ENCODE data around the gene SNRPB.

The SNRPB gene

GRCh38 chr20:2465100-2465499, 5.5 kb downstream of the SNRPB start:
- no peaks in the 10 kb centered on the region for H3K27me3 ChIP-seq (ENCODE audit: insufficient read depth, low read length, poor library complexity)
- no peak overlapping the region for H3K4me2 ChIP-seq (ENCODE audit: insufficient read depth, low read length)
- peaks cover 34% of the 10 kb centered on the region for H3K4me1 ChIP-seq (ENCODE audit: insufficient read depth, low read length)
- TF ChIP-seq CTCF (IDR thresholded peaks at IDR 0.05; ENCODE audit: borderline replicate concordance, extremely low read depth, low read length, poor library complexity, severe bottlenecking) (no peak), EZH2 (IDR thresholded peaks at IDR 0.05; ENCODE audit: borderline replicate concordance, low read depth, low read length, severe bottlenecking) (no peak)
- H3K27ac ChIP-seq (ENCODE audit: low read length) = no peak overlapping the region
- H4K20me1 ChIP-seq (ENCODE audit: insufficient read depth, low read length) = peaks cover 90% of the 10 kb centered on the region
- DNase-seq = no peak
- no peak overlapping the region for H3K9ac ChIP-seq (ENCODE audit: low read depth, low read length)
- no peak overlapping the region for H2AFZ ChIP-seq (ENCODE audit: low read depth, low read length)
- peaks cover 100% of the 10 kb centered on the region for H3K36me3 ChIP-seq (ENCODE audit: insufficient read depth, low read length)
- H3K9me3 ChIP-seq (ENCODE audit: insufficient read depth, low read length, severe bottlenecking) = no peaks in the 10 kb centered on the region
- no peak for ATAC-seq (ENCODE audit: insufficient read depth, low read depth)
- H3K4me3 ChIP-seq (ENCODE audit: low read depth in 1 of 2, low read length in 2 of 2) = no peak overlapping the region
- peaks cover 65% of the 10 kb centered on the region for H3K79me2 ChIP-seq (ENCODE audit: insufficient read depth, low read length)

- H3K79me2 ChIP-seq (ENCODE audit: insufficient read depth, low read length) = peaks cover 52% of the 10 kb centered on the region
- H3K36me3 ChIP-seq (ENCODE audit: insufficient read depth, low read length) = peaks cover 99% of the 10 kb centered on the region
These were observed 6.8 kb downstream of the SNRPB start for GRCh38 chr20:2463616-2464365.

DNA sequence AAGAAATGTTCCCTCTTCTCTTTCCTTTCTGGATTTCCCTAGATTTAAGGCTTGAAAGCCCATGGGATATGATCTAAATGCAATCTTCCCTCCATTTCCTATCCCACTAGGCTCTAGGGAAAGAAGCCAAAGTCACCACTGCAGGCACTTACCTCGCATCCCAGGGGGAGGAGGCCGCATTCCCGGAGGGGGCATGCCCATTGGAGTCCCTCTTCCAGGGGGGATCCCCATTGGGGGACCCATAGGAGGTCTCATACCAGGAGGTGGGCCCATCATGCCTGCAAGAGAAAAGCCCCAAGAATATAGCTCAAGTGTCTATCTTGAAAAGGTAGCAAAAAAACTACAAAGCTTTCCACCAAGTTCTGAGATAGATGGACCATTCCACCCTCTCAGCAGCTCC, 8.1 kb downstream of the SNRPB start:
- no peaks in the 10 kb centered on the region for H3K27me3 ChIP-seq (ENCODE audit: insufficient read depth, low read length, poor library complexity)
- H3K27ac ChIP-seq (ENCODE audit: low read length) = no peak overlapping the region
- DNase-seq (no peak), ATAC-seq (ENCODE audit: insufficient read depth, low read depth) (no peak)
- peaks cover 11% of the 10 kb centered on the region for H3K4me1 ChIP-seq (ENCODE audit: insufficient read depth, low read length)
- no peak overlapping the region for H3K4me3 ChIP-seq (ENCODE audit: low read depth in 1 of 2, low read length in 2 of 2)
- TF ChIP-seq EZH2 (IDR thresholded peaks at IDR 0.05; ENCODE audit: borderline replicate concordance, low read depth, low read length, severe bottlenecking) (no peak), CTCF (IDR thresholded peaks at IDR 0.05; ENCODE audit: borderline replicate concordance, extremely low read depth, low read length, poor library complexity, severe bottlenecking) (no peak)
- no peak overlapping the region for H2AFZ ChIP-seq (ENCODE audit: low read depth, low read length)
- no peak overlapping the region for H3K9ac ChIP-seq (ENCODE audit: low read depth, low read length)
- H3K36me3 ChIP-seq (ENCODE audit: insufficient read depth, low read length) = peaks cover 96% of the 10 kb centered on the region
- peaks cover 38% of the 10 kb centered on the region for H3K79me2 ChIP-seq (ENCODE audit: insufficient read depth, low read length)
- H4K20me1 ChIP-seq (ENCODE audit: insufficient read depth, low read length) = peaks cover 73% of the 10 kb centered on the region
- no peaks in the 10 kb centered on the region for H3K9me3 ChIP-seq (ENCODE audit: insufficient read depth, low read length, severe bottlenecking)
- H3K4me2 ChIP-seq (ENCODE audit: insufficient read depth, low read length) = no peak overlapping the region

More at GRCh38 chr20:2463616-2464365, 6.8 kb downstream of the SNRPB start:
- no peak overlapping the region for H3K4me2 ChIP-seq (ENCODE audit: insufficient read depth, low read length)
- no peak overlapping the region for H3K9ac ChIP-seq (ENCODE audit: low read depth, low read length)
- no peak for ATAC-seq (ENCODE audit: insufficient read depth, low read depth)
- H2AFZ ChIP-seq (ENCODE audit: low read depth, low read length) = no peak overlapping the region
- no peaks in the 10 kb centered on the region for H3K9me3 ChIP-seq (ENCODE audit: insufficient read depth, low read length, severe bottlenecking)
- no peak overlapping the region for H3K4me3 ChIP-seq (ENCODE audit: low read depth in 1 of 2, low read length in 2 of 2)
- no peak for DNase-seq
- H4K20me1 ChIP-seq (ENCODE audit: insufficient read depth, low read length) = peaks cover 86% of the 10 kb centered on the region
- TF ChIP-seq EZH2 (IDR thresholded peaks at IDR 0.05; ENCODE audit: borderline replicate concordance, low read depth, low read length, severe bottlenecking) (no peak), CTCF (IDR thresholded peaks at IDR 0.05; ENCODE audit: borderline replicate concordance, extremely low read depth, low read length, poor library complexity, severe bottlenecking) (no peak)
- no peaks in the 10 kb centered on the region for H3K27me3 ChIP-seq (ENCODE audit: insufficient read depth, low read length, poor library complexity)
- peaks cover 24% of the 10 kb centered on the region for H3K4me1 ChIP-seq (ENCODE audit: insufficient read depth, low read length)
- no peak overlapping the region for H3K27ac ChIP-seq (ENCODE audit: low read length)
